Neutrophil (primary cell): ENCODE results near the gene TSPAN4.

Experiments used
- H3K27ac ChIP-seq: fragments of 200-600 bp; sonication (generic); 2 replicates; pipeline ENCODE4 v1.5.1; 2016; ENCODE audit warnings: mild to moderate bottlenecking, moderate library complexity
- H3K27me3 ChIP-seq: fragments of 200-600 bp; sonication (generic); 2 replicates; pipeline ENCODE4 v1.6.0; 2016; ENCODE audit warnings: mild to moderate bottlenecking
- H3K36me3 ChIP-seq: fragments of 200-600 bp; sonication (generic); 2 replicates; pipeline ENCODE4 v1.5.1; 2017
- H3K4me1 ChIP-seq, 2 experiments: fragments of 200-600 bp in 1 of 2; sonication (generic) in 1 of 2; 1 replicate in 1 of 2; 2 replicates in 1 of 2; pipeline versions ENCODE4 v1.5.1 to v1.6.1; 2013 to 2016; ENCODE audit warnings: low read depth in 1 of 2, low read length in 1 of 2, mild to moderate bottlenecking in 1 of 2, moderate library complexity in 1 of 2; ENCODE audit not compliant: control insufficient read depth in 1 of 2, insufficient read depth in 1 of 2
- H3K4me3 ChIP-seq, 2 experiments: fragments of 200-600 bp in 1 of 2; sonication (generic) in 1 of 2; 1 replicate in 1 of 2; 2 replicates in 1 of 2; pipeline ENCODE4 v1.5.1; 2013 to 2016; ENCODE audit warnings: low read depth in 1 of 2, low read length in 1 of 2, mild to moderate bottlenecking in 1 of 2, moderate library complexity in 1 of 2
- H3K9me3 ChIP-seq: fragments of 200-600 bp; sonication (generic); 2 replicates; pipeline ENCODE4 v1.5.1; 2016
- TF ChIP-seq, protein P1 (sequence below): fragments of 200-600 bp; sonication (generic); IDR thresholded peaks from 2 replicates; pipeline ENCODE4 v1.5.1; 2016; ENCODE audit warnings: antibody characterized with exemption

The TSPAN4 gene

DNA sequence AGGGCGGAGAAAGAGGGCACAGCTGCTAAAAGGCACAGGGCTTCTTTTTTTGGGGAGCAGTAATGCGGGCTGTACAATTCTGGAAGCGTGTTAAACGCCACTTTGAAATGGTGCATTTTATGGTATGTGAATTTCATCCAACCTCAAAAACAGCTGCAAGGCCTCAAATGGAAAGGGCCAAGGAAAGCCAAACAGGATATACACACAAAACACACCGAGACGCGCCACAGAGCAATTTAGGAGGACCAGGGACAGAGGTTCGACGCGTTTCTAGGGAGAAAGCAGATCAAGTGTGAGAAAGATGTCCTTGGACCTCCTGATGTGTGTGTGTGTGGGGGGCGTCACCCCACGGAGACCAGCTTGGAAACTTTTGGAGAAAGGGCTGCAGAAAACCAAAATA is 31.1 kb downstream of the TSPAN4 start:
- TF ChIP-seq, protein P1, sequence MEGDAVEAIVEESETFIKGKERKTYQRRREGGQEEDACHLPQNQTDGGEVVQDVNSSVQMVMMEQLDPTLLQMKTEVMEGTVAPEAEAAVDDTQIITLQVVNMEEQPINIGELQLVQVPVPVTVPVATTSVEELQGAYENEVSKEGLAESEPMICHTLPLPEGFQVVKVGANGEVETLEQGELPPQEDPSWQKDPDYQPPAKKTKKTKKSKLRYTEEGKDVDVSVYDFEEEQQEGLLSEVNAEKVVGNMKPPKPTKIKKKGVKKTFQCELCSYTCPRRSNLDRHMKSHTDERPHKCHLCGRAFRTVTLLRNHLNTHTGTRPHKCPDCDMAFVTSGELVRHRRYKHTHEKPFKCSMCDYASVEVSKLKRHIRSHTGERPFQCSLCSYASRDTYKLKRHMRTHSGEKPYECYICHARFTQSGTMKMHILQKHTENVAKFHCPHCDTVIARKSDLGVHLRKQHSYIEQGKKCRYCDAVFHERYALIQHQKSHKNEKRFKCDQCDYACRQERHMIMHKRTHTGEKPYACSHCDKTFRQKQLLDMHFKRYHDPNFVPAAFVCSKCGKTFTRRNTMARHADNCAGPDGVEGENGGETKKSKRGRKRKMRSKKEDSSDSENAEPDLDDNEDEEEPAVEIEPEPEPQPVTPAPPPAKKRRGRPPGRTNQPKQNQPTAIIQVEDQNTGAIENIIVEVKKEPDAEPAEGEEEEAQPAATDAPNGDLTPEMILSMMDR: no peak
- Histone ChIP-seq H3K27ac (no peak overlapping the region), H3K9me3 (no peaks in the 10 kb centered on the region), H3K4me3 (no peak overlapping the region), H3K36me3 (peaks cover 5% of the 10 kb centered on the region), H3K27me3 (no peaks in the 10 kb centered on the region), H3K4me1 (no peaks in the 10 kb centered on the region)

DNA sequence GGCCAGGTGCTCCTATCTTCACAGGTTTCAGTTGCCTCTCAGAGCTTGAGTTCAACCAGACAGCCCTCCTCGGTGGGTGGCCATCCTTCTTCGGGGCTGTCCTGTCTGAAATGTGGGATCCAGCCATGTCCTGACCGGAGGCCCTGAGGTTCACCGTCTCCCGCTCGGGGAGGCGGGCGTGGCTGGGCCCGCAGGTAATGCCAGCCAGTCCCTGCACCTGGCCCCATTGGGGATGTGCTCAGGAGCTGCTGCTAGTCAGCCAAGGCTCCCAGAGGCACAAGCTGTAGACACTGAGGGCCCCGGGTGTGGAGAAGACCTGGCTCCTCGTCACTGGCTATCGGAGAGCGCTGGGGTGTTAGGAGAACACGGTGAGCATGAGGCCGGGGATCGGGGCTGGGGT is 32.6 kb downstream of the TSPAN4 start:
- H3K4me3 ChIP-seq: no peak overlapping the region
- no peaks in the 10 kb centered on the region for H3K9me3 ChIP-seq
- H3K27ac ChIP-seq: no peak overlapping the region
- H3K27me3 ChIP-seq: no peaks in the 10 kb centered on the region
- TF ChIP-seq, protein P1: no peak
- peaks cover 8% of the 10 kb centered on the region for H3K36me3 ChIP-seq
- no peaks in the 10 kb centered on the region for H3K4me1 ChIP-seq

DNA sequence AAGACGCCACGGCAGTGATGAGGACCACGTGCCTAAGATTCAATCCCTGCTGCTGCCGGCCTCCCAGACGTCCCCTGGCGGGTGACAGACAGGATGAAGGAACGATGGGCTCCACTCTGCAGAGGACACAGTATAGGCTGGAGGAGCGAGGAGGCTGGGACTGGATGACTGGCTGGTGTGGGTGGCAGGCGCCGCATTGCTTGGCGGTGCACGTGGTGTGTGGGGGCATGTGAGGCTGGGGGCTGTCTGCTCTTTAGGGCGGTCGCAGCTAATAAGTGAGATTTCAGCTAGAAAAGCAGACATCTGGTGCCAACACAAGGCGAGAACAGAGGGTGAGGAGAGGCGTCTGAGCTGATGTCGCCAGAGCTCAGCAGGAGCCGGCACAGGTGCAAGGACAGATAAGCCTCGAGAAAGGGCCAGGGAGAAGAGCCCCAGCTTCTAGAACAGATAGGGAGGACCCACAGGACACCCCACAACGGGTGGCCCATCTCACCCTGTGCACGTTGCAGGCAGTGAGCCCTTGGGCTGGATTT is 33.2 kb downstream of the TSPAN4 start:
- Histone ChIP-seq H3K27ac (no peak overlapping the region), H3K9me3 (no peaks in the 10 kb centered on the region), H3K27me3 (no peaks in the 10 kb centered on the region), H3K36me3 (peaks cover 10% of the 10 kb centered on the region), H3K4me1 (no peaks in the 10 kb centered on the region), H3K4me3 (no peak overlapping the region)
- TF ChIP-seq, protein P1: no peak

DNA sequence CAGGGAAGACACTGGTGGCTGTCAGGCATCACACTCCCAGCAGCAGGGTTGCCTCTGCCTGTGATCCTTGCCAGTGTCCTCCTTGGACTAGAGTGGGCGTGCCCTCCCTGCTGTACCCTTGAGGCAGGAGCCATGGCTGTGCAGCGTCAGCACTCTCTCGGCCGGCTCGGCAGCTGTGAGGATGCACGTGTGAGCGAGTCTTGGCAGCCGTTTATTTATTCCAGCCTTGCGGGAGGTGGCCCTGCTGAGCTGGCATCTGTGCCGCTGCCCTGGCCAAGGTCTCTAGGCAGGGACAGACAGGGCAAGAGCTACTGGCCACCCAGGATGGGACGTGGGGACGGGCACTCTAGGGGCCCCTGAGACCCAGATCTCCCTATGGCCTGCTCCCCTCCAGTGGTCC is 33.9 kb downstream of the TSPAN4 start:
- Histone ChIP-seq H3K4me3 (no peak overlapping the region), H3K27me3 (no peaks in the 10 kb centered on the region), H3K4me1 (no peaks in the 10 kb centered on the region), H3K9me3 (no peaks in the 10 kb centered on the region), H3K36me3 (peaks cover 10% of the 10 kb centered on the region), H3K27ac (no peak overlapping the region)
- TF ChIP-seq, protein P1: no peak

DNA sequence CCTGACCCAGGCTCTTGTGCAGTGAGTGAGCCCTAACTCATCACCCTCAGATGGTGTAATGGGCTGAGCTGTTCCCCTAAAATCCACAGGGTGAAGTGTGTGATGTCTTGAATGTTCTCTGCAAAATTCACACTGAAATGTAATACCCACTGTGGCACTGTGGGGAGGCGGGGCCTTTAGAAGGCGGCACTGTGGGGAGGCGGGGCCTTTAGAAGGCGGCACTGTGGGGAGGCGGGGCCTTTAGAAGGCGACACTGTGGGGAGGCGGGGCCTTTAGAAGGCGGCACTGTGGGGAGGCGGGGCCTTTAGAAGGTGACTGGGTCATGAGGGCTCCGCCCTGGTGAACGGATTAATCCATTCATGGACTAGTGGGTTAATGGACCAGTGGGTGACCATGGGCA is 34.9 kb downstream of the TSPAN4 start:
- no peaks in the 10 kb centered on the region for H3K27me3 ChIP-seq
- no peak overlapping the region for H3K4me3 ChIP-seq

More for the DNA sequence above, 34.9 kb downstream of the TSPAN4 start:
- Histone ChIP-seq H3K9me3 (no peaks in the 10 kb centered on the region), H3K36me3 (peaks cover 10% of the 10 kb centered on the region), H3K27ac (no peak overlapping the region), H3K4me1 (no peaks in the 10 kb centered on the region)
- TF ChIP-seq, protein P1: no peak
